ENCODE measurements around the gene FAM241B.

GRCh38 chr10:69662173-69662877 is 32.3 kb downstream of the FAM241B start:
- TF ChIP-seq, protein P1, sequence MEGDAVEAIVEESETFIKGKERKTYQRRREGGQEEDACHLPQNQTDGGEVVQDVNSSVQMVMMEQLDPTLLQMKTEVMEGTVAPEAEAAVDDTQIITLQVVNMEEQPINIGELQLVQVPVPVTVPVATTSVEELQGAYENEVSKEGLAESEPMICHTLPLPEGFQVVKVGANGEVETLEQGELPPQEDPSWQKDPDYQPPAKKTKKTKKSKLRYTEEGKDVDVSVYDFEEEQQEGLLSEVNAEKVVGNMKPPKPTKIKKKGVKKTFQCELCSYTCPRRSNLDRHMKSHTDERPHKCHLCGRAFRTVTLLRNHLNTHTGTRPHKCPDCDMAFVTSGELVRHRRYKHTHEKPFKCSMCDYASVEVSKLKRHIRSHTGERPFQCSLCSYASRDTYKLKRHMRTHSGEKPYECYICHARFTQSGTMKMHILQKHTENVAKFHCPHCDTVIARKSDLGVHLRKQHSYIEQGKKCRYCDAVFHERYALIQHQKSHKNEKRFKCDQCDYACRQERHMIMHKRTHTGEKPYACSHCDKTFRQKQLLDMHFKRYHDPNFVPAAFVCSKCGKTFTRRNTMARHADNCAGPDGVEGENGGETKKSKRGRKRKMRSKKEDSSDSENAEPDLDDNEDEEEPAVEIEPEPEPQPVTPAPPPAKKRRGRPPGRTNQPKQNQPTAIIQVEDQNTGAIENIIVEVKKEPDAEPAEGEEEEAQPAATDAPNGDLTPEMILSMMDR (IDR thresholded peaks at IDR 0.05) = no peak
- TF ChIP-seq SMAD4 (CRISPR knock-in tag; IDR thresholded peaks at IDR 0.05) (no peak), ZBTB21 (CRISPR knock-in tag; IDR thresholded peaks at IDR 0.05; ENCODE audit: borderline replicate concordance) (no peak), ZNF263 (CRISPR knock-in tag; IDR thresholded peaks at IDR 0.05; ENCODE audit: low read depth) (no peak), PRRX2 (CRISPR knock-in tag; IDR thresholded peaks at IDR 0.05) (no peak), ATF3 (CRISPR knock-in tag; conservative IDR thresholded peaks at IDR 0.05) (no peak), JUN (CRISPR knock-in tag; IDR thresholded peaks at IDR 0.05) (no peak), KAT7 (CRISPR knock-in tag; IDR thresholded peaks at IDR 0.05; ENCODE audit: borderline replicate concordance) (no peak)

All from WTC11 (cell line).